Measurements from ENCODE around the gene LDHAL6B.
"Not testable (repeated sequence)": the region's sequence is repeated elsewhere in the genome, so short reads cannot be mapped to it uniquely, and the experiment has no call there.

The LDHAL6B gene

DNA sequence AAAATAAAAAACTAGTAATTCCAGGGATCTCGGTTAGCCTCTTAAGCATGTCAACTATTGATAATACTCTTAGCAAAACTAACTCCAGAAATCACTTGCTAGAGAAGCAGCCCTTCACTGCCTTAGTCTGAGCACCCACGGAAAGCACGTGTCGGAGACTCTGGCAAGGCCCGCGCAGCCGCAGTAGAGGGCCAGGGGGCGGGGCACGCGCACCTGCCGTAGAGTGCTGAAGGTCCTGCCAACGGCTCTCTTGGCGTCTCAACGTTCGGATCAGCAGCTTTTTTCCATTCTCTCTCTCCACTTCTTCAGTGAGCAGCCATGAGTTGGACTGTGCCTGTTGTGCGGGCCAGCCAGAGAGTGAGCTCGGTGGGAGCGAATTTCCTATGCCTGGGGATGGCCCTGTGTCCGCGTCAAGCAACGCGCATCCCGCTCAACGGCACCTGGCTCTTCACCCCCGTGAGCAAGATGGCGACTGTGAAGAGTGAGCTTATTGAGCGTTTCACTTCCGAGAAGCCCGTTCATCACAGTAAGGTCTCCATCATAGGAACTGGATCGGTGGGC is at the start of gene LDHAL6B:
LDHAL6B (plus strand) TSS at position 221 of the 561 bp plus-strand sequence; CDS start at position 319, 98 bp downstream.
- no peak for DNase-seq (ENCODE audit: low spot score)

DNA sequence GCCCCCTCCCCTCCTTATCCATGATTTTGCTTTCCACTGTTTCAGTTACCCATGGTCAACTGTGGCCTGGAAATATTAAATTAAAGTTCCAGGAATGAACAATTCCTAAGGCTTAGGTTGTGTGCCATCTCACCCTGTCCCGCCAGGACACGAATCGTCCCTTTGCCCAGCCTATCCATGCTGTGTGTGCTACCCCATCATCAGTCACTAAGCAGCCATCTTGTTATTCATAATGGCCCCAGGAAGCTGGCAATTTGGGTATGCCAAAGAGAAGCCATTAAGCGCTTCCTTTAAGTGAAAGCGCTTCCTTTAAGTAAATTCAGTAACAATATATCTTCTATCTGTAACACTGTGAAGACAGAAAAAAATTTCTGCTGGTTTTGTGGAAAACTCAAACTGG is 49.2 kb upstream of the LDHAL6B start:
- DNase-seq (ENCODE audit: low spot score), result no peak

DNA sequence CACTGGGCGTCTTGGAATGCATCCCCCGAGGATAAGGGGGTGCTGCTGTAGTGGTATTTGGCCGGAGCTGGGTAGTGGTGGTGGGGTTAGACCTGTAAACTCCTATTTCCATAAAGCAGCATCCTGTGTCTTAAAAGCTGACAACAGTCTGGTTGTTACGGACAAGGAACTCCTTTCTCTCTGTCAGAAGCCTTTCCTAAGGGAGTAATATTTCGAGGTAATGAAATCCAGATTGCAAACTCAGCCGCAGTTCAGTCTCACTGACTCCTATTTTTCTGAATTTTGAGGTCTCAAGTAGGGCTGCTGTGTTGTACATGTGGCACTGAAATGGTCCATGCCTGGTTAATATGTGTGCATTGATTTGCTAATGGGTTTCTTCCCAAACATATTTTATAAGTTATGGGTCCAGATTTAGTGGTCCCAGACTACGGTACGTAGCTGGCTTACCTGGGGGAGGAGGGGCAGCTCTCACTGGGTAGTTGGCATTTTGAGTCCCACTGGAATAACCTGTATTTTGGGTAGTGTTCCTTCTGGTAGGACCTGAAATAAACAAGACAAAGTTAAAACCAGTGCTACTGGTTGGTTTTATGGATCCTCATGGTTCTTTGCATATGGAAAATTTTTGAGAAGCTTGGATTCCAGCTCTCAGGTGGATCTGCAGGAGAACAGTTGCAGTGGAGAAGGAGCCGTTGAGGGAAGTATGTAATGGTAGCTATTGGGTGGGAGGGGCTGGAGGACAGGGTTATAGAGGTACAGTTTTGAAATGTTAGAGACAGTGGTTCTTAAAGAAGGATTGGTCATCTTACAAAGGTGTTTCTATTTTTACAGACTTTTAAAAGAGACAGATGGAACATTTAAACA is 48.6 kb upstream of the LDHAL6B start:
- no peak for DNase-seq (ENCODE audit: low spot score)

DNA sequence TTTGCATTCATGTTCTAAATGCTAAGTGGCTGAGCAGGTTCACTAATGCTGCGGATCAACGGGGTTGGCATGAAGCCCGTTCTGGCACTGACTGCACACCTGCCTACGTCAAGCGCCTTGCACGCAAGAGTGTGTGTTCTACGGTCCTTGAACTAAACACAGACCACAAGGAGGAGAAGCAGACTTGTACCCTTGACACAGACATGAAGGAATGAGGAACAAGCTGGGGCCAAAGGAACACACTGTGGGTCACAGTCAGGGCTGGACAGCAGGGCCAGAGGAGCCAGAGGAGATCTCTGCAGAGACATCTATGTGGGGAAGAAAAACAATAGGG is 48.0 kb upstream of the LDHAL6B start:
- peak; percentile 28 for DNase-seq (ENCODE audit: low spot score)

GRCh38 chr15:59159210-59159609 is 47.4 kb upstream of the LDHAL6B start:
- no peak for DNase-seq (ENCODE audit: low spot score)

- no peak for DNase-seq (ENCODE audit: low spot score)
Measured at GRCh38 chr15:59160880-59161593, 45.6 kb upstream of the LDHAL6B start.

DNA sequence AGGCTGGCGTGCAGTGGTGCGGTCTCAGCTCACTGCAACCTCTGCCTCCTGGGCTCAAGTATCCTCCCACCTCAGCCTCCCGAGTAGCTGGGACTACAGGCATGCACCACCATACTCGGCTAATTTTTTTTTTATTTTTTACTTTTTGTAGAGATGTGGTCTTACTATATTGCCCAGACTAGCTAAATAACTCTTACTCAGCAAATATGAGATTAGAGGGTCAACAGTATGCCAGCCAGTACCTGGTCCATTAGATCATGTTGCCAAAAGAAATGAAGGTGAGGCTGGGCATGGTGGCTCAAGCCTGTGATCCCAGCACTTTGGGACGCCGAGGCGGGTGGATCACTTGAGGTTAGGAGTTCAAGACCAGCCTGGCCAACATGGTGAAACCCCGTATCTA is 44.6 kb upstream of the LDHAL6B start:
- DNase-seq (ENCODE audit: low spot score), result not testable (repeated sequence)

DNA sequence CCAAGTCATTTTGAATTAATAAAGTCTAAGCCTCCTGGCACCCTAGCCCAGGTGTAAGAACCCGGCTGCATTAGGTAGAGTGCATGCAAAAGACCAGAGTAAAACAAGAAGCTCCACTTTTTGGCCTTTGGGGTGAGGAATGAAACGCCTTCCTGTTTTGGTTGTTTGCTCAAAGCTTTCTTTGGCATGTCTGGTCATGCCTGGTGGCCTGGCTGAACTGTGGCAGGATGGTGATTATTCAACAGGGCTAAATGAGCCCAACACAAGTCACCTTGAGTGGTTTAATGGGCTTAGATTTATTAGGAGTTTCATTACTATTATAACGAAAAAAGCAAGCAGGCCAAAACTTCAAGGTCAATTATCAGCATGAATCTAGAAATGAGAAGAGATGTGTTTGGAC is 40.9 kb upstream of the LDHAL6B start:
- peak; percentile 48 for DNase-seq (ENCODE audit: low spot score)

GRCh38 chr15:59166166-59166565 is 40.5 kb upstream of the LDHAL6B start:
- no peak for DNase-seq (ENCODE audit: low spot score)

GRCh38 chr15:59166601-59167265 is 39.9 kb upstream of the LDHAL6B start:
- DNase-seq (ENCODE audit: low spot score), result peak; percentile 17

GRCh38 chr15:59168536-59168935 is 38.1 kb upstream of the LDHAL6B start:
- peak; percentile 69 for DNase-seq (ENCODE audit: low spot score)

- DNase-seq (ENCODE audit: low spot score), result peak; percentile 80
Measured at GRCh38 chr15:59169251-59169708, 37.4 kb upstream of the LDHAL6B start.

DNA sequence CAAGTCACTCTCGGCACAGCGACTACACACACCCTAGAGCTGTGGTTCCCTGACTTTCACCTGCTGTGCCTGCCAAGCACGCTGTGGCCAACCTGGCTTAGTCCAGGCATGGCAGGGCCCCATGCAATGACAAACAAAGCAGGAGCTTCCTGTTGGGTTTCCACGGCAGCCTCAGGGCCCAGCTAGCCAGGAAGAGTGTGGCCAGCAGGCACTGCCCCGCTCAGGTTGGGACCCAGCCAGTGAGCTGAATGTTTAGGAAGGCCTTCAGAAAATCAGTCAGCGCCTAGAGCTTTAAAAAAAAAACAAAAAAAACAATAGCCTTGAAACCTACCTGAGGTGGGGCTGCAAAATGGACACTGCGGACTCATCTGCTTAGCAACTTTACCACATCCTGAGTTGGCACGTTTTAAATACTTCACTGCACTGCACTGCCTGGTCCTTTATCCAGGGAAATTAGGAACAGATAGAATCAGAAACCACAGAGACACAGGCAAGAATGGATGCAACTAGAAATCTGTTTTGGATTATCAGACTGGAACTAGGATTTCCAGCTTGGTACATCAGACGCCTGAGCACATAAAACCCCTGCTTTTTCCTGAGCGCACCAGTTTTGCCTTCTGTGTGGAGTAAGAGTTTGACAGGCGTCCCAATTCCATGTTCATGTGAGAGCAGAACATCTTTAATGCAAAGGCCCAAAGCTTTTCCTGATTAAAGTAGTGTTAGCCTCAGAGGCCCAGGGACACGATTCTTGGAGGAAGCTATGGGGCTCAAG is 36.2 kb upstream of the LDHAL6B start:
- peak; percentile 92 for DNase-seq (ENCODE audit: low spot score)

DNA sequence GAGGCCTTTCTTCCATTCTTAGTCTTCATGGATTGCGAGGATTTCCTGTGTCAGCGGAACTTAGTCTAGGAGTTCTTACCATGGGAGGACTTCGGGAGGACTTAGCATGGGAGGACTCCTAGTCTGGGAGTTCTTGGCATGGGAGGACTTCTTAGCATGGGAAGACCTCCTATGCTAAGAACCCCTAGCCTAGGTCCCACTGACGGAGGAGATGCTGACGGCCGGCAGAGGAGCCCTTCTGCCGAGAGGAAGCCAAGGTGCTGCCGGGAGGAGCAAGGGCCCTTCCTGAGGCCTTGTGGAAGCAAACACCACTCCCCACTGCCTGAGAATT is 35.6 kb upstream of the LDHAL6B start:
- no peak for DNase-seq (ENCODE audit: low spot score)

DNA sequence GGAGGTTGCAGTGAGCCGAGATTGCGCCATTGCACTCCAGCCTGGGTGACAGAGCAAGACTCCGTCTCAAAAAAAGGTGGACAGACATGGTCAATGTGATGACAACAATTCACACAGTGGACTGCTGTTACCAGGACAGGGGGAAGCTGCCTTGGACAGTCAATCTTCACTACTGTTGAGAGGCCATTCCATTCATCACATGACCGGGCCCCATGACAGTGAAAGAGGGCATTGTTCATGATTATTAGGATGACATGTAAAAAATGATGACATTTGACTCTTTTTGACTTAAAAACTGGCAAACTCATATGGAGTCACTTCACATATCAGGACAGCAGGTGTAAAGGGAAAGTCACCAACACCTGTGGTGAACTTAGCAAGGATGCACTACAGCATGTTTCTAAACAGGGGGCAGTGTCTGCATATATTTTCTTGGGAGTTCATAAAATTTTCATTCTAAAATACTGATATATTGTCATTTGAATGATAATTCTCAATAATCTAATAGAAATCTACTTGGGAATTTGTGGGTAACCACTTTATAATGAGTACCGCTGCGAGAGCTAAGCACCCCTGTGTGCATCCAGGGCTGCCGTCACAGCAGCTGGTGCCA is 34.2 kb upstream of the LDHAL6B start:
- DNase-seq (ENCODE audit: low spot score), result no peak

- DNase-seq (ENCODE audit: low spot score), result no peak
Measured at GRCh38 chr15:59173194-59173593, 33.4 kb upstream of the LDHAL6B start.

GRCh38 chr15:59174151-59174834 is 32.4 kb upstream of the LDHAL6B start:
- DNase-seq (ENCODE audit: low spot score), result no peak

DNA sequence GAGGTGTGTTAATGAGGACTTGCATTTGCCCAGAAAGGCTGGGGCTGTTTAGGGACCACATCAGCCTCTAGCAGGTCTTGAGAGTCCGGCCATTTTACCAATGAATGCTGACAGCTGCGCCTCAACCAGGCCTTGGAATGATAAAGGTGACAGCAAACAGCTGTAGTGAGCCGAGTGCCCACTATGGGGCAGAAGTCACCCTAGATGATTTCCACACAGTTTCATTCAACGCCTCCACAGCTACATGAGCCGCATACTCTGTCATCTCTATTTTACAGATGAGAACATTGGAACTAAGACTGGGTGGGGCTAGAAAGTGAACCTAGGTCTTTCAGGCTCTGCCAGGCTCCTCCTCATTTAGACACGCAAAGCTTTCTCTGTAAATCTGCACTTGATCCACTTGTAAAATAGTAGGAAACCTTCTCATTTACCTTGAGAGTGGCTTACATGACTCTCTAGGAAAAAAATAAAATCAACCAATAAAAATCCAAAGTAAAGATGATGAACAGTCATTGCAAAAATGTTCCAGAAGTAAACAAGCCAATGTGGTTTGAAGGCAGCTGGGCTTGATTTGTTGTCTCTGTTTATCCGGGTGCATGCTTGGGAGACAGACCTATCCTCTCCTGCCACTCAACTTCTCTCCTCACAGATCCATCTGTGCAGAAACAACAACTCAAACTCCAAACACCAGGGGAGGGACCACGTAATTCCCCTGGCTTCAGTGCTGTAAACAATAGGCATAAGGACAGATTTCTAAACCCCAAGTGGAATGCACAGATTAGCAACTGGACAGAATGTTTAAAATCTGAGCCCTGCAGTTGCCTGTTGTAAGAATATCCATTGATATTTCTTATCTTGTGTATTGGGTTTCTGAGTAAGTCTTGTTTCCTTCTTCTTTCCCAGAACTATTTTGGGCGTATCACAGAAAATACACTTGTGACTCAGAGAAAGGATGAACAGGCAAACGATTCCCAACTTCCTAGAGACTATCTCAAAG is 31.5 kb upstream of the LDHAL6B start:
- DNase-seq (ENCODE audit: low spot score), result peak; percentile 79

- DNase-seq (ENCODE audit: low spot score), result no peak
Measured at GRCh38 chr15:59176653-59177316, 29.9 kb upstream of the LDHAL6B start.
